T-cell (primary cell): ENCODE results near the gene ARSD. TPM values are rescaled to one million over a fixed set of nuclear protein-coding genes. Genes with fewer than 3 reads are reported as not detected.
A peak's percentile ranks its signal among the peaks of the same experiment; 100 is the strongest.

ENCODE experiments used
- ATAC-seq, 4 experiments: fragments of 200-7000 bp in 3 of 4; fragments of 150-1000 bp in 1 of 4; cut with Tn5 transposase; replicated peaks in 1 of 4; 1 replicate in 3 of 4; 2 replicates in 1 of 4; pipeline ENCODE4 v1.10.0; 2021; ENCODE audit warnings: moderate library complexity in 3 of 4, mild to moderate bottlenecking in 2 of 4, moderate number of reproducible peaks in 1 of 4
- CTCF ChIA-PET, 2 donors: fragments of 300-600 bp; sonication (Branson Sonifier 250); formaldehyde crosslinking; loops; one replicate each; lab custom pipeline; 2022; ENCODE audit warnings: antibody characterized with exemption in 2 of 2; lab: Charles Lee
- POLR2A ChIA-PET, 2 donors: fragments of 300-600 bp; sonication (Branson Sonifier 250); formaldehyde crosslinking; loops; one replicate each; lab custom pipeline; 2022; ENCODE audit warnings: antibody characterized with exemption in 2 of 2; lab: Charles Lee
- DNase-seq, 35 experiments: peaks; one replicate each; pipeline versions ENCODE4 v3.0.0 to v3.0.0-alpha.2; 2013 to 2023
- H3K27ac ChIP-seq: one replicate; pipeline ENCODE4 v1.5.1; 2013; ENCODE audit warnings: low read length
- H3K27me3 ChIP-seq, 2 experiments: replicated peaks in 1 of 2; 1 replicate in 1 of 2; 2 replicates in 1 of 2; pipeline versions ENCODE4 v1.6.1 to v1.7.0; 2013; ENCODE audit warnings: low read length in 1 of 2, mixed read lengths in 1 of 2; ENCODE audit not compliant: control insufficient read depth in 2 of 2, insufficient read depth in 2 of 2; ENCODE audit errors: extremely low read depth in 1 of 2
- H3K36me3 ChIP-seq, 2 donors: 1 replicate in 1 of 2; 2 replicates in 1 of 2; pipeline versions ENCODE4 v1.6.1 to v1.7.0; 2013; ENCODE audit warnings: low read length in 1 of 2; ENCODE audit not compliant: control insufficient read depth in 2 of 2, insufficient read depth in 1 of 2; ENCODE audit errors: extremely low read depth in 1 of 2
- H3K4me1 ChIP-seq, 2 experiments: 1 replicate in 1 of 2; 2 replicates in 1 of 2; pipeline versions ENCODE4 v1.6.1 to v1.7.0; 2013; ENCODE audit warnings: low read length in 2 of 2, mixed read lengths in 1 of 2; ENCODE audit not compliant: insufficient read depth in 2 of 2, control insufficient read depth in 1 of 2; ENCODE audit errors: extremely low read depth in 1 of 2
- H3K4me3 ChIP-seq, 2 donors: 1 replicate in 1 of 2; 2 replicates in 1 of 2; pipeline versions ENCODE4 v1.5.1 to v1.7.0; 2013; ENCODE audit warnings: mild to moderate bottlenecking in 2 of 2, low read length in 1 of 2, moderate library complexity in 1 of 2; ENCODE audit not compliant: control insufficient read depth in 1 of 2; ENCODE audit errors: extremely low read depth in 1 of 2
- H3K9me3 ChIP-seq: 2 replicates; pipeline ENCODE4 v1.7.0; 2013
- H3K27ac Mint-ChIP-seq, 2 donors: one replicate each; pipeline ENCODE4 v1.8.0; 2020 to 2021; ENCODE audit warnings: mild to moderate bottlenecking in 2 of 2, mixed read lengths in 2 of 2
- H3K27me3 Mint-ChIP-seq, 2 donors: one replicate each; pipeline ENCODE4 v1.8.0; 2021 to 2022; ENCODE audit warnings: mixed read lengths in 2 of 2
- H3K36me3 Mint-ChIP-seq: one replicate; pipeline ENCODE4 v1.8.0; 2021; ENCODE audit warnings: mixed read lengths
- H3K4me1 Mint-ChIP-seq, 3 donors: one replicate each; pipeline ENCODE4 v1.8.0; 2020 to 2022; ENCODE audit warnings: mixed read lengths in 3 of 3, mild to moderate bottlenecking in 1 of 3
- H3K4me3 Mint-ChIP-seq, 3 donors: one replicate each; pipeline ENCODE4 v1.8.0; 2020 to 2022; ENCODE audit warnings: mild to moderate bottlenecking in 3 of 3, mixed read lengths in 3 of 3, moderate library complexity in 3 of 3
- H3K9me3 Mint-ChIP-seq, 3 donors: one replicate each; pipeline ENCODE4 v1.8.0; 2020 to 2022; ENCODE audit warnings: mixed read lengths in 3 of 3
- WGBS: methylation state at CpG from one replicate; pipeline ENCODE4 v1.1.5; 2013; ENCODE audit warnings: missing lambda C conversion rate; ENCODE audit not compliant: insufficient coverage; 5-methylcytosine and 5-hydroxymethylcytosine counted together
- total RNA-seq, 35 experiments: library from RNA in 6 of 35; stranded (reverse) in 6 of 35; fragments of 120-200 nt in 1 of 35; gene quantifications; one replicate each; pipeline versions ENCODE4 v1.2.1 to v1.2.4 and lab custom pipeline; 2013 to 2026

The ARSD gene
- total RNA-seq, 5 donors from 2014 or later (not counting 1 experiment from before 2014, with no cell fraction given) = 1.4 to 4.7 (median 3.1) TPM

GRCh38 chrX:2875798-2876399 lies 53.2 kb downstream of the ARSD start:
- H3K27ac ChIP-seq = no peak overlapping the region
- WGBS = 71% methylated on average over 2 of the region's 6 CpGs

GRCh38 chrX:2875136-2875481 lies 54.0 kb downstream of the ARSD start:
- CTCF ChIA-PET = interaction anchor here in 1 of 2 donors (0.7 kb wide), 1 partner anchor 1087 kb away, joined by 4 read pairs; no protein-coding TSS in a partner anchor

More at GRCh38 chrX:2875798-2876399, 53.2 kb downstream of the ARSD start:
- Histone ChIP-seq H3K4me1 (no peaks in the 10 kb centered on the region), H3K9me3 (no peaks in the 10 kb centered on the region), H3K4me3 (no peak overlapping the region), H3K27me3 (no peaks in the 10 kb centered on the region), H3K36me3 (no peaks in the 10 kb centered on the region)
- Mint-ChIP-seq H3K9me3 (no peaks in the 10 kb centered on the region), H3K27me3 (peaks cover 7 to 10% of the 10 kb centered on the region in 2 donors), H3K4me3 (no peak overlapping the region), H3K27ac (no peak overlapping the region), H3K4me1 (no peaks in the 10 kb centered on the region), H3K36me3 (no peaks in the 10 kb centered on the region)
- ATAC-seq (no peak), DNase-seq (peak in 1 of 35 experiments; percentile 5)
- ChIA-PET POLR2A (no interaction called here), CTCF (interaction anchor here in 1 of 2 donors (0.7 kb wide), 2 partner anchors 28 to 1086 kb away, joined by 4 to 6 read pairs; no protein-coding TSS in a partner anchor)

GRCh38 chrX:2874222-2875135 lies 54.7 kb downstream of the ARSD start:
- H3K4me1 ChIP-seq = no peaks in the 10 kb centered on the region
- no peak for DNase-seq
- Mint-ChIP-seq H3K4me3 (no peak overlapping the region), H3K36me3 (no peaks in the 10 kb centered on the region), H3K4me1 (no peaks in the 10 kb centered on the region), H3K9me3 (peaks cover 0 to 5% (median 0%) of the 10 kb centered on the region in 3 donors), H3K27me3 (peaks cover 4% of the 10 kb centered on the region in 2 donors), H3K27ac (no peak overlapping the region)
- no peak overlapping the region for H3K27ac ChIP-seq
- no peaks in the 10 kb centered on the region for H3K36me3 ChIP-seq
- no peaks in the 10 kb centered on the region for H3K9me3 ChIP-seq
- no peak for ATAC-seq
- ChIA-PET POLR2A (no interaction called here), CTCF (no interaction called here)
- WGBS = no CpG with 5 or more reads among the region's 5 CpGs
- H3K27me3 ChIP-seq = no peaks in the 10 kb centered on the region
- no peak overlapping the region for H3K4me3 ChIP-seq

More at GRCh38 chrX:2875136-2875481, 54.0 kb downstream of the ARSD start:
- Histone ChIP-seq H3K27me3 (no peaks in the 10 kb centered on the region), H3K4me1 (no peaks in the 10 kb centered on the region), H3K36me3 (no peaks in the 10 kb centered on the region), H3K4me3 (no peak overlapping the region), H3K9me3 (no peaks in the 10 kb centered on the region), H3K27ac (no peak overlapping the region)
- no peaks in the 10 kb centered on the region for H3K36me3 Mint-ChIP-seq
- H3K27ac Mint-ChIP-seq = no peak overlapping the region
- H3K4me1 Mint-ChIP-seq = no peaks in the 10 kb centered on the region
- POLR2A ChIA-PET = no interaction called here
- DNase-seq (no peak), ATAC-seq (no peak)
- peaks cover 0 to 5% (median 0%) of the 10 kb centered on the region in 3 donors for H3K9me3 Mint-ChIP-seq
- H3K4me3 Mint-ChIP-seq = no peak overlapping the region
- no CpG with 5 or more reads among the region's 3 CpGs for WGBS
- H3K27me3 Mint-ChIP-seq = peaks cover 4 to 8% of the 10 kb centered on the region in 2 donors

GRCh38 chrX:2872671-2873277 lies 56.4 kb downstream of the ARSD start:
- Mint-ChIP-seq H3K4me1 (no peaks in the 10 kb centered on the region), H3K4me3 (no peak overlapping the region), H3K27me3 (peaks cover 4% of the 10 kb centered on the region in 2 donors), H3K36me3 (no peaks in the 10 kb centered on the region), H3K9me3 (peaks cover 0 to 5% (median 0%) of the 10 kb centered on the region in 3 donors), H3K27ac (no peak overlapping the region)
- ATAC-seq (no peak), DNase-seq (no peak)
- H3K9me3 ChIP-seq = no peaks in the 10 kb centered on the region
- no peak overlapping the region for H3K27ac ChIP-seq
- H3K4me3 ChIP-seq = no peak overlapping the region
- WGBS = 92% methylated on average over 2 of the region's 7 CpGs
- H3K4me1 ChIP-seq = no peaks in the 10 kb centered on the region
- no peaks in the 10 kb centered on the region for H3K36me3 ChIP-seq
- H3K27me3 ChIP-seq = no peaks in the 10 kb centered on the region
- ChIA-PET CTCF (no interaction called here), POLR2A (no interaction called here)

GRCh38 chrX:2871831-2872230 lies 57.3 kb downstream of the ARSD start:
- H3K36me3 ChIP-seq = no peaks in the 10 kb centered on the region
- Mint-ChIP-seq H3K4me1 (no peaks in the 10 kb centered on the region), H3K9me3 (peaks cover 0 to 5% (median 0%) of the 10 kb centered on the region in 3 donors), H3K27ac (no peak overlapping the region), H3K36me3 (no peaks in the 10 kb centered on the region), H3K27me3 (peaks cover 4 to 6% of the 10 kb centered on the region in 2 donors), H3K4me3 (no peak overlapping the region)
- DNase-seq = no peak
- H3K27me3 ChIP-seq = no peaks in the 10 kb centered on the region
- no CpG with 5 or more reads among the region's 2 CpGs for WGBS
- no peaks in the 10 kb centered on the region for H3K9me3 ChIP-seq
- POLR2A ChIA-PET = no interaction called here
- CTCF ChIA-PET = no interaction called here
- no peak for ATAC-seq
- no peak overlapping the region for H3K4me3 ChIP-seq
- H3K27ac ChIP-seq = no peak overlapping the region
- H3K4me1 ChIP-seq = no peaks in the 10 kb centered on the region

GRCh38 chrX:2870650-2871049 lies 58.5 kb downstream of the ARSD start:
- H3K4me1 ChIP-seq = no peaks in the 10 kb centered on the region
- H3K27me3 ChIP-seq = peaks cover 0 to 2% of the 10 kb centered on the region in 2 experiments
- Mint-ChIP-seq H3K27ac (no peak overlapping the region), H3K4me1 (no peaks in the 10 kb centered on the region), H3K9me3 (peaks cover 0 to 5% (median 0%) of the 10 kb centered on the region in 3 donors), H3K4me3 (no peak overlapping the region), H3K36me3 (no peaks in the 10 kb centered on the region), H3K27me3 (peaks cover 6 to 10% of the 10 kb centered on the region in 2 donors)
- no peaks in the 10 kb centered on the region for H3K36me3 ChIP-seq
- DNase-seq = no peak
- no peak overlapping the region for H3K27ac ChIP-seq
- ChIA-PET CTCF (no interaction called here), POLR2A (no interaction called here)
- H3K4me3 ChIP-seq = no peak overlapping the region
- ATAC-seq = no peak
- H3K9me3 ChIP-seq = no peaks in the 10 kb centered on the region
